Lower leg skin (tissue), 3 donors: ENCODE data around the gene MAU2.

Experiments
- POLR2A ChIP-seq, 2 donors: fragments of 450-650 bp; IDR thresholded peaks; one replicate each; pipeline ENCODE4 v1.6.1; 2016 to 2017; ENCODE audit warnings: antibody characterized with exemption in 2 of 2, mild to moderate bottlenecking in 1 of 2, moderate library complexity in 1 of 2
- TF ChIP-seq, protein P1 (sequence below), 3 donors: fragments of 450-650 bp; IDR thresholded peaks; one replicate each; pipeline ENCODE4 v1.5.1; 2016; ENCODE audit warnings: antibody characterized with exemption in 3 of 3, mild to moderate bottlenecking in 3 of 3, moderate library complexity in 2 of 3

DNA sequence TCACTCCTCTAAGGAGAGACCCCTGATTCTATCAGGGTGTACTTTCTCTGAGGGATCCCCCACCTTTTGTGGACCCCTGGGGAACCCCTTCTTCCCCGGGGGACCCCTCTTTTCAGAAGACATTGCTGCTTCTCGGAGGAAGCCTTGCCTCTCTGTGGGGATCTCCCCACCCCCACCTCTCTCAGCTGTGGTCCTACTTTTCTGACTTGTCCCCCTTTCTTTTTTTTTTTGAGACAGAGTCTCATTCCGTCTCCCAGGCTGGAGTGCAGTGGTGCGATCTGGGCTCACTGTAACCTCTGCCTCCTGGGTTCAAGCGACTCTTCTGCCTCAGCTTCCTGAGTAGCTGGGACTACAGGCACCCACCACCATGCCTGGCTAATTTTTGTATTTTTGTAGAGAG, 66.5 kb downstream of the MAU2 start:
- TF ChIP-seq, protein P1, sequence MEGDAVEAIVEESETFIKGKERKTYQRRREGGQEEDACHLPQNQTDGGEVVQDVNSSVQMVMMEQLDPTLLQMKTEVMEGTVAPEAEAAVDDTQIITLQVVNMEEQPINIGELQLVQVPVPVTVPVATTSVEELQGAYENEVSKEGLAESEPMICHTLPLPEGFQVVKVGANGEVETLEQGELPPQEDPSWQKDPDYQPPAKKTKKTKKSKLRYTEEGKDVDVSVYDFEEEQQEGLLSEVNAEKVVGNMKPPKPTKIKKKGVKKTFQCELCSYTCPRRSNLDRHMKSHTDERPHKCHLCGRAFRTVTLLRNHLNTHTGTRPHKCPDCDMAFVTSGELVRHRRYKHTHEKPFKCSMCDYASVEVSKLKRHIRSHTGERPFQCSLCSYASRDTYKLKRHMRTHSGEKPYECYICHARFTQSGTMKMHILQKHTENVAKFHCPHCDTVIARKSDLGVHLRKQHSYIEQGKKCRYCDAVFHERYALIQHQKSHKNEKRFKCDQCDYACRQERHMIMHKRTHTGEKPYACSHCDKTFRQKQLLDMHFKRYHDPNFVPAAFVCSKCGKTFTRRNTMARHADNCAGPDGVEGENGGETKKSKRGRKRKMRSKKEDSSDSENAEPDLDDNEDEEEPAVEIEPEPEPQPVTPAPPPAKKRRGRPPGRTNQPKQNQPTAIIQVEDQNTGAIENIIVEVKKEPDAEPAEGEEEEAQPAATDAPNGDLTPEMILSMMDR (IDR thresholded peaks at IDR 0.05) = no peak
- no peak for TF ChIP-seq POLR2A (IDR thresholded peaks at IDR 0.05)
